IMR-90 (cell line): ENCODE data around the gene ACY1.

Experiments
- RCOR1 ChIP-seq: IDR thresholded peaks from 2 replicates; pipeline ENCODE4 v1.6.1; 2012; ENCODE audit warnings: mild to moderate bottlenecking, low read length, improper control_type of control experiment; ENCODE audit not compliant: insufficient replicate concordance
- TF ChIP-seq, protein P1 (sequence below): conservative IDR thresholded peaks from 2 replicates; pipeline ENCODE4 v1.5.1; 2012; ENCODE audit warnings: mild to moderate bottlenecking, low read depth, low read length, improper control_type of control experiment

DNA sequence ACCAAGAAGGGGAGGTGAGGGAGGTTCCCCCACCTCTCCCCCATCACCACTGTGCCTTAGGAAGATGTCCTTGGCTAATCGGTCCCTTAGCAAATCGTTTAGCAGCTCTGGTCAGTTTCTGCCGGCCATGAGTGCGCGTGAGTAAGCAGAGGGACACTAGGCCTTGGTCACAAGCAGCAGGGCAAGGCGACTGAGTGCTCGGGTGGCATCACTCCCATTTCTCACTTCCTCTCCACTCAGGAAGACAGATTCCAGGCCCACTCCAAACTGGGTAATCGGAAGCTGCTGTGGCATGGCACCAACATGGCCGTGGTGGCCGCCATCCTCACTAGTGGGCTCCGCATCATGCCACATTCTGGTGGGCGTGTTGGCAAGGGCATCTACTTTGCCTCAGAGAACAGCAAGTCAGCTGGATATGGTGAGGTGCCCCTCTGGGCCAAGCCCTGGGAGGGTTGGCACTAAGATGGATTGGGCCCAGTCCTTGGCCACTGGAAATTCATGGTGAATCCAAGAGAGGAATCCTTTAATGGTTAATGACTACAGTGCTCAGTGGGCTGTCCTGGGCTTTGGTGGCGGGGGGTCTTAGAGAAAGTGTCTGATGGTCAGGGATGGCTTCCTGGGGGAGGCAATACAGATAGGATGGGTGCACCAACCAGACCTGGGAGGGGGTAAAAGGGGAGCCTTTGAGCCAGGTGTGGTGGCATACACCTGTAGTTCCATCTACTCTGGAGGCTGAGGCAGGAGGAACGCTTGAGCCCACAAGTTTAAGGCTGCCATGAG lies 37.2 kb upstream of the ACY1 start:
- TF ChIP-seq RCOR1, result no peak
- TF ChIP-seq, protein P1, sequence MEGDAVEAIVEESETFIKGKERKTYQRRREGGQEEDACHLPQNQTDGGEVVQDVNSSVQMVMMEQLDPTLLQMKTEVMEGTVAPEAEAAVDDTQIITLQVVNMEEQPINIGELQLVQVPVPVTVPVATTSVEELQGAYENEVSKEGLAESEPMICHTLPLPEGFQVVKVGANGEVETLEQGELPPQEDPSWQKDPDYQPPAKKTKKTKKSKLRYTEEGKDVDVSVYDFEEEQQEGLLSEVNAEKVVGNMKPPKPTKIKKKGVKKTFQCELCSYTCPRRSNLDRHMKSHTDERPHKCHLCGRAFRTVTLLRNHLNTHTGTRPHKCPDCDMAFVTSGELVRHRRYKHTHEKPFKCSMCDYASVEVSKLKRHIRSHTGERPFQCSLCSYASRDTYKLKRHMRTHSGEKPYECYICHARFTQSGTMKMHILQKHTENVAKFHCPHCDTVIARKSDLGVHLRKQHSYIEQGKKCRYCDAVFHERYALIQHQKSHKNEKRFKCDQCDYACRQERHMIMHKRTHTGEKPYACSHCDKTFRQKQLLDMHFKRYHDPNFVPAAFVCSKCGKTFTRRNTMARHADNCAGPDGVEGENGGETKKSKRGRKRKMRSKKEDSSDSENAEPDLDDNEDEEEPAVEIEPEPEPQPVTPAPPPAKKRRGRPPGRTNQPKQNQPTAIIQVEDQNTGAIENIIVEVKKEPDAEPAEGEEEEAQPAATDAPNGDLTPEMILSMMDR, result no peak
